ENCODE results near the gene NEK2. TPM values are rescaled to one million over a fixed set of nuclear protein-coding genes. Genes with fewer than 3 reads are reported as not detected.
A peak's percentile ranks its signal among the peaks of the same experiment; 100 is the strongest.
"Not testable (repeated sequence)": the region's sequence is repeated elsewhere in the genome, so short reads cannot be mapped to it uniquely, and the experiment has no call there.

NEK2 gene
- polyA plus RNA-seq, 5 donors: 10.9 to 33.6 (median 19.9) TPM

DNA sequence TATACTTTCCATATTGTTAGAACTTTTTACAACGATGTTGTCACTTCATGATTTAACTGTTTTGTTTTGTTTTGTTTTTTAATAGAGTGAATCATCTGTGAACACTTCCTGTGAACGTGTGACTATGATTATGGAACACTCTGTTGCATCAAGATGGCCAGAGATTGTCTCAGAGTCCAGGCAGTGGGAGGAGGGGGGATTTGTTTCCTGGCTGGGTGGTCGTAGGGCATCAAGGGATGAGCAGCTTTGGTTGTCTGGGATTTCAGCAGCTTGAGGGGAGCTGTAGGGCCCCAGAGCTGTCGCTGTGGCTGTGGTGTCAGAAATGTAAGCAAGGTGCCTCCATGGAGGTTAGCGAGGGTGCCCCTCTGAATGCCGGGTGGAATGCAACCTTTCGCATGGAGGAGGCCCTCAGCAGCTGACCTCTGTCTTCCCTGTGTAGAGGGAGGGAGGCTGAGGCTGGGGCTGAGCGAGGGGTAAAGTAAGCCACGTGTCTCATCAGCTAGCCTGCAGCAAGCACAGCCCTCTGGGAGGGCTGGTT is 21.4 kb downstream of the NEK2 start:
- no peak for DNase-seq

DNA sequence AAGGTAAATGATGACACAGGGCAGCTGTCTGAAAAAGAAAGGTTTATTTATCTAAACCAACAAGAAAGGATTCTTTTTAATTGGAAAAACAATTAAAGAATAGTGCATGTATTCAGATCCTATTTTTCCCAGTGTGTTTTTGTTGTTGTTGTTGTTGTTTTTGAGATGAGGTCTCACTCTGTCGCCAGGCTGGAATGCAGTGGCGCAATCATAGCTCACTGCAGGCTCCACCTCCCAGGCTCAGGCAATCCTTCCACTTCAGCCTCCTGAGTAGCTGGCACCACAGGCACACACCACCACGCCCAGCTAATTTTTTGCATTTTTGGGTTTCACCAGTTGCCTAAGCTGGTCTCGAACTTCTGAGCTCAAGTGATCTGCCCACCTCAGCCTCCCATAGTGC is 22.1 kb downstream of the NEK2 start:
- DNase-seq: no peak

DNA sequence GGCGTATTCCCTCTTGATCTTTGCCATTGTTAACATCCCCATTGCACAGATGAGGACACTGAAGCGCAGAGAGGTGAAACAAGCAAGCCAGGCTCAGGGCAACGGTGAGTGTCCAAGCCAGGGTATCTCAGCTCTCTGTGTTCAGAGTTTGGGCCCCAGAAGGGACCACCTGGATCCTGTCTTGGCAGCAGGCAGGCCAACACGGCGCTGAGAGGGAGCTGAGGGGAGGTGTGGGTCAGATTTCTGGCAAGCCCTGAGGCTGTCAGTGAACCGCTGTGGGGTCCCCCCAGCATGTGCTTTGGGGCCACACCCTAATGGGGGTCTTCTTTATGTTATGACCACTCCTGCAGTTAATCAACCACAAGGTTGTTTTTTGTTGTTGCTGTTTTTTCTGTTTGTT is 23.1 kb downstream of the NEK2 start:
- no peak for DNase-seq

DNA sequence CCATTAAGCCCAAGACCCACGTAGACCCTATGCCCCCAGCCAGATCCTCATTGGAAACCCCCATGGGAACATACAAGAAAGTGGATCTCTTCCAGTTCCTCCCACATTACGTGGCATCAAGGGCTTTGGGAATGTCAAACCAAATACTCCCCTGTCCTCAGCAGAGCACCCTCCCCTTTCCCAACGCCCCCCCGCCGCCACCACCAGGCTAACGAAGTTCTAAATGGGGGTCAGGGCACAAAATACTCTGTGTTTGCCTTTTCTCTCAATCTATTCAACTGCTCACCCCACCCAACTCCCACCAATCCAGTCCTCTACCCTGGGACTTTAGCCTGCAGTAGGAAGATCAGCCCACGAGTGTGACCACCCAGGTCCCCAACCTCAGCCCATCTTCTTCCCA is 24.5 kb downstream of the NEK2 start:
- DNase-seq: no peak

DNA sequence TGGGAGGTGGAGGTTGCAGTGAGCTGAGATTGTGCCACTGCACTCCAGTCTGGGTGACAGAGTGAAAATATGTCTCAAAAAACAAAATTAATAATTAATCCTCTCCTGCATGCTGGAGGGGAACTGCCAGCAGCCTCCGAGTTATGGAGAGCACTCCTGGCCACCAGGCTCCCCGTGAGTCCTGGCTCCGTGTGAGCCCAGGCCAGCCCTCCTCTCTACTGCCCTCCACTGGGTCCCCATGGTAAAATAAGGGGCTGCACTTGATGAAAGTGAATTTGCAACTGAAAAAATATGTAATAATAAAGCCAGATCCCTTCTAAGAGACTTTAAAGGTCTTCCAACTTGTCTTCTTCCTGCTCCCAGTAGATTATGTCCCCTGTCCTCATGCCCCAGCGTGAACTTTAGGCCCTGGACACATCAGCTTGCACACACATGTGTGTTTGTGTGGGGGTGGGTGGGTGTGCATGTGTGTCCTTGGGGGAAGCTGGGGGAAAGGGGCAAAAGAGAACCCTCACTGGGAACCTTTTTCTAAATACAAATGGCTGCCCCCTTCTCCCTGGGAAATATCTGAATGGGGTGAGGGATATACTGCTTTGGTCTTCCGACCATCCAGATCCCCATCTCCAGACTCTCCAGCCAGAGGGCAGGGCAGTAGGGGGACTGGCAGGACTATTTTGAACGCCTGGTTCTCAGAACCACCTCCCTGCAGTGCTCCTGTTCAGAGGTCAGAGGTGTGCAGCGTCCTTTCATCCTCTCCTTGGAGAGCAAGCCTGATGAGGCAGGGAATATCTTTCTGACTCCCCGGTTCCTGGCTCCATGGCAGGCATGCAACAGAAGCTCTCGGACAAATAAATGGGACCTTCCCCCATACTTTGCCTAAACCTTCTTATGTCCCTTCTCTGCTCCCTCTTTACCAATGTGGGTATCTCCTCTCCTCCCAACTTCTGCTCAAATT is 26.2 kb downstream of the NEK2 start:
- DNase-seq: no peak

DNA sequence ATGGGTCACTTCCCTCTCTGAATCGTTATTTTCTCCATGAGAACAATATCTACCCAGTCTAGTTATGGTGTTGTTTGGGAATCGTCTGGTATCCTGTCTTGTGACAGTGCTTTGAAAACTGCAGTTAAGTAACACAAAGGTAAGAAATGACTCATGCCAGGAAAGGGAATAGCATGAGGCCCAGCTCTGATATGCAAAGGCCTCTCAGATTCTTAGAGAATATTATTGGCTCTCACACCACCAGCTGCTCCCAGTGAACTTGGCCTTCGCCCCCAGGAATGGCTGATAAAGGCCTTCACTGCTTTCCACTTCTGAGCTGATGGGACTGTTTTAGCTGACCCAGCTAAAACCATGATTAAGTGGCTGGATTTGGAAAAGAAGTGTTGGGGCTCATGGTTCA is 27.1 kb downstream of the NEK2 start:
- no peak for DNase-seq

DNA sequence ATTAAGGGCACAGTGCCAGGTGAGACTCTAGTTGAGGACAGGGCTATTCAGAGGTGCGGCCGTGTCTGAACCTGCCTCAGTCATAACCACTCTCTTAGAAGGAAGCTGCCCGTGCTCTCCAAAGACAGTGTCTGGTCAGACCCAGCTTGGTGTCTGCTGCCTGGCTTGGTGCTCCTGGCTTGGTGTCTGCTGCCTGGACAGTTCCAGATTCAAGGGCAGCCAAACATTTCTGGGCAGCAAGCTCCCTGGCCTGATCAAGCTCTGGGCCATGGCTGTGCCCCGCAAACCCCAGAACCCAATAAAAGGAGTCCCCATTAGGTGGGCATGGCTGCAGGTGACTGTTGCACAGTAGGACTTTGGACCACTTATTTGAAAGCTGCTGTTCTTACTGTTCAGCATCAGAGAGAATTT is 27.7 kb downstream of the NEK2 start:
- DNase-seq: no peak

DNA sequence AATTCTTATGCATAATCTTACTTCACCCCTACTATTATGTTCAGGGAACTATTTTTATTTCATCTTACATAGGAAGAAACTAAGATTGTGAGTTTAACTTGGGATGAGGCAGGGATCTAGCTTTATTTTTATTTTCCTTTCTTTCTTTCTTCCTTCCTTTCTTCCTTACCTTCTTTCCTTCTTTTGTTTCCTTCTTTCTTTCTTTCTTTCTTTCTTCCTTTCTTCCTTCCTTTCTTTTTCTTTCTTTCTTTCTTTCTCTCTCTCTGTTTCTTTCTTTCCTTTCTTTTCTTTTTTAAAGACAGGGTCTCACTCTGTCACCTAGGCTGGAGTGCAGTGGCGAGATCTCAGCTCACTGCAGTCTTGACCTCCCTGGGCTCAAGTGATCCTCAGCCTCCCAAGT is 28.9 kb downstream of the NEK2 start:
- no peak for DNase-seq

DNA sequence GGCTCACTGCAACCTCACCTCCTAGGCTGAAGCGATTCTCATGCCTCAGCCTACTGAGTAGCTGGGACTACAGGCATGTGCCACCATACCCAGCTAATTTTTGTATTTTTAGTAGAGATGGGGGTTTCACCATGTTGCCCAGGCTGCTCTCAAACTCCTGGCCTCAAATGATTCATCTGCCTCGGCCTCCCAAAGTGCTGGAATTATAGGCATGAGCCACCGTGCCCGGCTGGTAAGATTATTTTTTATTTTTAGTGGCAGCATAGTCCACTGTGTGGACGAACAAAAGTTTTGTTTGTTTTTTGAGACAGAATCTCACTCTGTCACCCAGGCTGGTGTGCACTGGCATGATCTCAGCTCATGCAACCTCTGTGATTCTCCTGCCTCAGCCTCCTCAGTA is 29.8 kb downstream of the NEK2 start:
- DNase-seq: not testable (repeated sequence)

DNA sequence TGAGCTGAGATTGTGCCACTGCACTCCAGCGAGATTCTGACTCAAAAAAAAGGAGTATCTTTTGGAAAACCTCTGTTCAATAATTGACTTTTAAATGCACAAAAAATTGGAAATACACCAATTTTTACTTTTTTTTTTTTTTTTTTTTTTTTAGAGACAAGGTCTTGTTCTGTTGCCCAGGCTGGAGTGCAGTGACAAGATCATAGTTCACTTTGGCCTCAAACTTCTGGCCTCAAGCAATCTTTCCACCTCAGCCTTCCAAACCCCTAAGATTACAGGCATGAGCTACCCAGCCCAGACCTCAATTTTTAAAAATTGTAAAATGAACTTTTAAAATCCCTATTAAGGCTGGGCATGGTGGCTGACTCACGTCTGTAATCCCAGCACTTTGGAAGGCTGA is 30.8 kb downstream of the NEK2 start:
- DNase-seq: no peak

DNA sequence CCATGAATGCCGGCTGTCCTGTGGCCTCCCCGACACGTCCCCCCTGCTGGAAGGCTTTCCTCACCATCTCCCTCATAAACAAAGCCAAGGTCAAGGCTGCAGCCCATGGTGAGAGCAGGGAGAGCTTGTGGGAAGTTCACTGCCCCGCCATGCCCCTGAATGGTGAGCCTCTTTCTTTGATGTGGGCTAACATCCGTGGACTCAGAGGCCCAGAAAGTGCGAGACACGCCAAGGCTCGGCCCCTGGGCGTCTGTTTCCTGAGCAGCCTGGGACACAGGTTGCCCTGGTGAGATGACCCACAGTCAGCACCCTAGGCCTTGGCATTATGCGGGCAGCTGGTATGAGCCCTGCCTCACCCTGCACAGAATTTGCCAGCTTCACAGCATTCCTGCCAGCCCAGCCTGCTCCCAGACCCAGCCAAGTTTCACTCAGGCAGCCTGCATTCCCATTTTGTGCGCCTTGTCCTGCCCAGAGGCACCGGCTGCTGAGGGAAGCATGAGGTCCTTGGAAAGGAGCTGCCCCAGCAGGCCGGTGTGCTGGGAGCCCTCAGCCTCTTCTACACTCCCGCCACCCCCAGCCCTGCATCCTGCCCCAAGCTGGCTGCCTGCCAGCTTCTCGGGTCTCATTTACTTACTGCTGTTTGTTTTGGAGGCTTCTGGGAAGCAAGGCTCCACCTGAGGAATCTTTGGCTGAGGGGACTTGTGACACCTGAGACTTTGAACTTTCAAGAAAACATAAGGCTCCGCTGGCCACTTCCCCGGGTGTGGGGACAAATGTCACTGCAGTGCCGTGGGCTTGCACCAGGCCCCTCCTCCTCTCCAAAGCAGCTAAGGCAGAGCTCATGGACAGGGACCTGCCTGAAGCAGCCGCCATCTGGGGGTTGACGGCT is 31.9 kb downstream of the NEK2 start:
- DNase-seq: peak; percentile 67 to 72

DNA sequence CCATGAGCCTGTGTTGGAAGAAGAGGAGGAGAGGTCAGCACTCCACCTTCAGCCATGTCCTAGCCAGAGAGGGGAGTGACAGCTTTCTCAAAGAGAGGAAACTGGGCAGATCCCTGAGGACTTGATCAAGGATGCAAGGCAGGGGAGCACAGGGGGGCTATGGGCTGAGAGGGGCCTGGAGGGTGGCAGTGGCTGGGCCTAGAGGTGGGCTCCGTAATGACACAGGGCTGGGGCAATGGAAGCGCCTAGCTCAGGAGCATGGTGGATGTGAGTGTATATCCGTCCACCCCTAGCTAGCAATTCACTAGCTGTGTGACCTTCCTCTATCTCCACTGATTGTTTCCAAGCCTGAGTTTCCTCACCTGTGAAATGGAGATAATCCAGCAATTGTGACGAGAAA is 32.6 kb downstream of the NEK2 start:
- no peak for DNase-seq

DNA sequence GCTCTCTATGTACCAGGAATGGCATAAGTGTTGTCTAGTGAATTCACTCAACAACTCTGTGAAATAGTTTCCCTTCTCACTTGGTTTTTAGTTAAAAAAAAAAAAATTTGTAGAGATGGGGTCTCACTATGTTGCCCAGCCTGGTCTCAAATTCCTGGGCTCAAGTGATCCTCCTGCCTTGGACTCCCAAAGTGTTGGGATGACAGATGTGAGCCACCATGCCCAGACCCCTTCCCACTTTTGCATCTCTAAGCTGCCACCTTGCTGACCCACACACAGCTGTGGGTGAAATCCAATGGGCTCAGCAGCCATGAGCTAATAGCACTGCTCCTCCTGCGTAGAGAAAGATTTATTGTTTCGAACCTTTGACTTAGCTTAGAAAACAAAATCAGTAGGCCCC is 33.5 kb downstream of the NEK2 start:
- DNase-seq: no peak

DNA sequence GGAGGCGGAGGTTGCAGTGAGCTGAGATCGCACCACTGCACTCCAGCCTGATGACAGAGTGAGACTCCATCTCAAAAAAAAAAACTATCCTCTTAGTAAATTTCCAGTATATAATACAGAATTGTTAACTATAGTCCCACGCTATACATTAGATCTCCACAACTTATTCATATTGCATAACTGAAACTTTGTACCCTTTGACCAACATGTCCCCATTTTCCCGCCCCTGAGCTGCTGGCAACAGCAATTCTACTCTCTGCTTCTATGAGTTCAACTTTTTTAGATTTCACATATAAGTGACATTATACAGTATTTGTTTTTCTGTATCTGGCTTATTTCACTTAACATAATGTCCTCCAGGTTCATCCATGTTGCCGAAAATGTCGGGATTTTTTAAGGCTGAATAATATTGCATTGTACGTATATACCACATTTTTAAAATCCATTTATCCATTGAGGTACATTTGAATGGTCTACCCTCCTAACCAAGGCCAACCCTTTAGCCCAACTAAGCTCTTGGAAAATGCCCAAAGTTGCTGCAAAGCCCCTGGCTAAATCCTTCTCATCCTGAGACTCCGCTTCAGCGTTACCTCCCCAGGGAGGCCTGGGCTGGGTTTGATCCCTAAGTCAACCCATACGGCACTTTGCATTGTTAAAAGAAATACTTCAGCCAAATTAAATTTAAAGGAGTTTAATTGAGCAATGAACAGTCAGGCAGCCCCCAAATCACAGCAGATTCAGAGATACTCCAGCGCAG is 34.2 kb downstream of the NEK2 start:
- no peak for DNase-seq

DNA sequence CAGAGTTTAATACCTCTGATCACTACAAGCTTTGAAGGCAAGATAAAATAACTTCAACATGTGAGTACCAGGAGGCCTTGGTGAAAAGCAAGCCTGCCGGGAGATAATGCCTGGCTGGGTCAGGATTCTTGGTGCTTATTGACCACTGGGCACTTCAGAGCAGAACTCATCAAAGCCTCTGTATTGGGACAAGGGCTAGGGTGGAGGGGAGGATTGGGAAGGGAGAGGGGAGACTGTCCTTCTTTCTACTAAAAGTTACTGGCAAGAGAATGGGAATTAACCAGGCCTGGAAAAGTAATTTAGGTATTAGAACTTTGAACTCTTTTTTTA is 35.2 kb downstream of the NEK2 start:
- DNase-seq: no peak

DNA sequence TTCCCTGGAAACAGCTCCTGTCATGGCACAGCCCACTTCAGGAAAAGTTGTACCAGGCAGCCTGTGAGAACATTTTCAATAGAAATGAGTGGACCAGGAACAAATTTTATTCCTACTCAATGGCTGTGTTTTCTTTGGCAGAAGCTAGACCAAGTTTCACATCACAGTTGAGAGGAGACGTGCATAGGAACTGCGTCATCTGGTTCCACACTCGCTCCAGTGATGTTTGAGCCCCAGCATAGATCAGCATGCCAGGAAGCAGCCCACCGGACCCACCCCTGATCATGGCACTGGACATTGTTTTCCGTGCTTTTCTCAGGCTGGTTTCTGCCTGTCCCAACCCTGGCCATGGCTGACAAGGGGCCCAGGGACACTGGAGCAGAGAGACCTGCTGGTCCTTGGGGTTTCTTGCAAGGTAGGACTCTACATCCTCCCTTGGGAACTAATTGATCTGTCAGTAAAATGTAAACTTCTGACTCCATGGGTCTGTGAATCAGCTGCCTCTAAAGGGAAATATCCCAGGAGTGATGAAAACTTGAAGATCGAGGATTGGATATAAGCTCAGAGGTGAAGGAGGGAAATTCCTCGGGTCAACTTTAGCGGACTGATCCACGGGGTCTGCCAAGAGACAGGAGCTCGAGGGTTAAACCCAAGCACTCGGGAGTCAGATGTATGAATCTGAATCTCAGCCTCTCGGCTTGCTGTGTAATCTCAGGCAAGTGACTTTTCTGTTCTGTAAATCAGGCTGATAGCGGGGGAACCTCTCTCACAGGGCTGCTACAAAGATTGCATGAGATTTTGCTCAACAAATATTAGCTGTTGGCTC is 35.7 kb downstream of the NEK2 start:
- no peak for DNase-seq

DNA sequence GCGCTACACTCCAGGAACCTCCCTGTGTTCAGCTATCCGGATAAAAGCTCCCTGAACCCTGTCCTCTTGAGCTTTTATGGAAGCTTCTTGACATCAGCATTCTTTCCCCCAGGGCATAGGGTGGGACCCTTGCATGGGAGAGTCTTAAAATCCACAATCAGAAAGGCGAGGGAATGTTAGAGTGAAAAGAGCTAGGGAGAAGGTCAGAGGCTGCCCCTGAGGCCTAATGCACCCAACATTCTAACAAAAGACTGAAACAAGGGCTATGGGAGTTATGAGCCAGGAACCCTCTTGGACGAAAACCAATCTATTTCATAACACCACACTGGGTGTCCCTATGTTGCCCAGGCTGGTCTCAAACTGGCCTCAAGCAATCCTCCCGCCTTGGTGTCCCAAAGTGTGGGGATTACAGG is 36.7 kb downstream of the NEK2 start:
- no peak for DNase-seq

DNA sequence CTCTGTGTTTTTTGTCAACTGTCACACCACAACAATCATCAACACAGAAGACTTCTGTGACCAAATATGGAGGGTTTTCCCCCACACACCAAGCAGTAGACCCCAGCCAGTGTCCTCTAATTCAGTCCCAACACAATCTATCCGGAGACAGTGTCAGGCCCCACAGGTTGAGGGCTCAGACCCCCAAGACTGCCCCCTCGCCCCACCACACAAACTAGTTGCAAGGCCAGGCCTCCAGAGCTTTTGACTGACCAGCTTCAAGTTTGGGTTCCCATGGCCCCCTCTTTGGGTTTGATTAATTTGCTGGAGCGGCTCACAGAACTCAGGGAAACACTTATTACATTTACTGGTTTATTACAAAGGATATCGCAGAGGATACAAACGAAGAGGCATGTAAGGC is 37.2 kb downstream of the NEK2 start:
- DNase-seq: no peak

DNA sequence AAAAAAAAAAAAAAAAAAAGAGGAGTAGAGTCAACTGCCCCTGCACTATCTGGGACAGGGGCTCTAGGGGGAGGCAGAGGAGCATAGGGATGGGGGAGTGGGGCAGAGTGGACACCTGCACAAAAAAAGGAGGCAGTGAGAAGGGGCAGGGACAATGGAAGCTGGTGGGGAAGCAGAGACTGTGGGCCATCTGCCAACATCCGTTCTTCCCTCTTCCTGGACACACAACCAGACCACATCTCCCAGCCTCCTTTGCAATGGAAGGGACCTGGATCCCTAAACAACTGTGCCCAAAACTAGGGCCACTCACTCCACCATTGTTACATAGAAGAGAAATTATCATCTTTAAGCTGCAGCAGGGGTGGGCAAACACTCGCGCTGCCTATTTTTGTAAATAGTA is 38.4 kb downstream of the NEK2 start:
- no peak for DNase-seq

DNA sequence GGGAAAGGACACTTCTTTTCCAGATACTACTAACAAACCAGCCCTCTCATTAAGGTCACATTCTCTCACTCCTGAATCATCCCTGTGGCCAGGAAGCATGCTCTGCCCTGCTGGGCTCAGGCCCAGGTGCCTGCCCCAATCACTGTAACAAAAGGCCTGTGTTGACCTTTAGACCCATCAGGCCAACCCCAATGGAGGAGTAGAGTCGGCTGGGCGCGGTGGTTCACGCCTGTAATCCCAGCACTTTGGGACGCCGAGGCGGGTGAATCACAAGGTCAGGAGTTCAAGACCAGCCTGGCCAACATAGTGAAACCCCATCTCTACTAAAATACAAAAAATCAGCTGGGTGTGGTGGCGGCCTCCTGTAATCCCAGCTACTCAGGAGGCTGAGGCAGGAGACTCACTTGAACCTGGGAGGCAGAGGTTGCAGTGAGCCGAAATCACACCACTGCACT is 38.8 kb downstream of the NEK2 start:
- not testable (repeated sequence) for DNase-seq
